Umbilical cord (tissue), 2 donors: ENCODE results near the gene PRR7. TPM values are rescaled to one million over a fixed set of nuclear protein-coding genes. Genes with fewer than 3 reads are reported as not detected.

Experiments
- DNase-seq: peaks from one replicate; pipeline ENCODE4 v3.0.0-alpha.2; 2015; ENCODE audit warnings: low spot score
- total RNA-seq: library from RNA; depleted of rRNA; stranded (reverse); fragments of >200 nt; gene quantifications from one replicate; pipeline ENCODE4 v1.2.3, GENCODE V29; 2014; ENCODE audit warnings: low replicate concordance; ENCODE audit not compliant: insufficient read depth

PRR7 gene
- total RNA-seq, 1 donor from 2014 or later: not detected

GRCh38 chr5:177450667-177451424, 4.2 kb downstream of the PRR7 start:
- DNase-seq: peak; percentile 42

- peak; percentile 36 for DNase-seq
These were observed 6.3 kb downstream of the PRR7 start for GRCh38 chr5:177452688-177453638.

- peak; percentile 68 for DNase-seq
These were observed 7.3 kb downstream of the PRR7 start for GRCh38 chr5:177453852-177454396.

- peak; percentile 90 for DNase-seq
These were observed 7.9 kb downstream of the PRR7 start for GRCh38 chr5:177454397-177455035.

GRCh38 chr5:177455036-177455660, 8.5 kb downstream of the PRR7 start:
- peak; percentile 71 for DNase-seq

- DNase-seq: peak; percentile 91
These were observed 9.3 kb downstream of the PRR7 start for GRCh38 chr5:177455661-177456590.

- no peak for DNase-seq
These were observed 10.0 kb downstream of the PRR7 start for GRCh38 chr5:177456591-177456964.

GRCh38 chr5:177456976-177457851, 10.6 kb downstream of the PRR7 start:
- peak; percentile 93 for DNase-seq

- DNase-seq: no peak
These were observed 11.5 kb downstream of the PRR7 start for GRCh38 chr5:177457852-177458681.

GRCh38 chr5:177458912-177459350, 12.3 kb downstream of the PRR7 start:
- no peak for DNase-seq

GRCh38 chr5:177459357-177459756, 12.7 kb downstream of the PRR7 start:
- DNase-seq: no peak

- no peak for DNase-seq
These were observed 13.4 kb downstream of the PRR7 start for GRCh38 chr5:177459819-177460628.

GRCh38 chr5:177462021-177462670, 15.5 kb downstream of the PRR7 start:
- DNase-seq: no peak

- DNase-seq: no peak
These were observed 18.4 kb downstream of the PRR7 start for GRCh38 chr5:177465044-177465443.

- no peak for DNase-seq
These were observed 20.2 kb downstream of the PRR7 start for GRCh38 chr5:177466861-177467260.

GRCh38 chr5:177467436-177467835, 20.8 kb downstream of the PRR7 start:
- DNase-seq: no peak

GRCh38 chr5:177468329-177468684, 21.7 kb downstream of the PRR7 start:
- DNase-seq: no peak
